GM21447 (cell line): ENCODE results near the gene CAP1.

ENCODE experiments used
- ATAC-seq: cut with Tn5 transposase; IDR thresholded peaks from one replicate; pipeline ENCODE4 v1.9.1; 2021; ENCODE audit not compliant: unreplicated experiment

The CAP1 gene

DNA sequence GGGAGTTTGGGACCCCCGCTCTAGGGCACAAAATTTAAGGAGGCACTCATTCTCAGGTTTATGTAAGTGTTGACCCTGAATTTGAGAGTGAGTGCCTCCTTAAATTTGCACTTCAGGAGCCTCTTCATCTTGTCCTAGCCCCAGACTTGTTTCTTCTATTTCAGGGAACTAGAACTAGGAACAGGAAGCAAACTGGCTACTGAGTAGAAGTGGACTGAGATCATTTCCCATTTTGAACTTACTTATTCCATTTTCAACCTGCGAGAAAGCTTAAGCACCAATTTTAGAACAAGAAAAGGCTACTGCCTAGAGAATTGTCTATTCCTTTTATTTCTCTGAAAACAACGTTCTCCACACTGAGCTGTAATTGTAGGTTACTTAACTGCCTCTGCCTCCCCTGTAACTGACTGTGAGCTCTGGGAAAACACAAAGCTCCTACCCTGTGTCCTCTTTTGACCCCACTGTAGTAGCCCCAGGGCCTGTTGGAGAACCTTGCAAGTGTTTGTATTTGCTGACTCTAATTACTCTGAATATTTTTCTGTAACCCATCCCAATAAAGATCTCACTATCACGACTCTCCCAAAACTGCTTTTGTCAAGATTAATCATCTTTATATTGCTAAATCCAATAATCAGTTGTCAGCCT, 54.1 kb downstream of the CAP1 start:
- ATAC-seq, result no peak

DNA sequence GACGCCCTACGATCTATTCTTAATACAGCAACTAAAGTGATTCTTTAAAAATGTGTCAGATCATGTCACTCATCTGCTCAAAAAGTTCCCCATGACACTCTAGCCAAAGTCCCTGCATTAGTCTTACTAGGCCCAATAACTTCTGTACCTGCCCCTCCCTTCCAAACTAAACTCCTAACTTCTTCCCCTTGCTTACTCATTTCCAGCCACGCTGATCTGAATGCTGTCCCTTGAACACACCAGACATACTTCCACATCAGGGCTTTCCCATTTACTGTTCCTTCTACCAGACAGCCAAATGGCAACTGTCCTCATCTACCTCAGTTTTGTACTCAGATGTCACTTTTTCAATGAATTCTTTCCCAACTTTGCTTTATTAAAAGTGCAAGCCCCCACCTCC, 55.3 kb downstream of the CAP1 start:
- ATAC-seq, result no peak

DNA sequence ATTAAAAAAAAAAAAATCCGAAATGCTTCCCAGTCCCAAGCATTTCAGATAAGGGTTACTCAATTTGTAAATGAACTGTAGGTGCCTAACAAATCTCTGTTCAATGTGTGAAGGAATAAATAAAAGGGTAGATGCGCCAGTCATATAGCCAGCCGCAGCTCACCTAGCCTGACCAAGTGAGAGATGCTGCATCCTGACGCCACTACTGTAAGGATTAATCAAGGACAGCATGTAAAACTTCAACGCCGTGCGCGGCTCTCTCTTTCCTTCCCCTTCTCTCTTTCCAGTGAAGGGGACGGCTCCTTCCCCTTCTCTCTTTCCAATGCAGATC, 56.1 kb downstream of the CAP1 start:
- peak; percentile 30 for ATAC-seq

DNA sequence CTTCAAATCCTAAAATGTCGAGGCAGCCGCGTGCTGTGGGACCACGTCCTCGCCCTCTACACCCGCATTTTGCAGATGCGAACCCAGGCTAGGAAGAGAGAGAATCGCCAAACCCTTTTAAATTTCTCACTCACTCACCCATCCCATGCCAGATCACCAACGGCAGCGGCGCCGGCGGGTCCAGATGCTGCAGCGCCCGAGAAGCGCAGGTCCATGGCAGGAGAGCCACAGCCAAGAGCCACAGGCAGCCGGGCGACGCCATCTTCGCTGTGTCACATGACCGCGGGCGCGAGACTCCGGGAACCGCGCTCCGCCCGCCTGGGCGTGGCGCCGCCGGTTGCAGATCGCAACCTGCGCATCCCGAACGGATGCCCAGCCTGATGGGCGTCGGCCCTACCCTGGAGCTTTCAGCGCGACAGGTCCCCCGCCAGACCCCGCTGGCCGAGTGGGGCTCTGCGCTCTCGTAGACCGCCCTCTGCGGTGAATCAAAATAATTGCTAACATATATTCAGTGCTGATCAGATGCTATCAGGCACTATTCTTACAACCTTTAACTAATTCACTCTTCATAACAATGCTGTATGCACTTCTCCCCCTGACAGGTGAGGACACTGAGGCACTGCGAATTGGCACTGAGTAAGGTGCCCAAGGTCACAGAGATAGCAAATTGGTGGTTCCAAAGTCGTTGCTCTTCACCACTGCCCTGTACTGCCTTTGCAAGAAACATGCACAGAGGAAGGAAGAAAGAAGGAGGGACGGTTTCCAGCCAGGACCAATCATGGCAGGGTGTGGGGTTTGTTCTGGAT, 56.7 kb downstream of the CAP1 start, which contains the start of gene PPT1:
PPT1 (minus strand) TSS at position 276 of the 806 bp plus-strand sequence; CDS start at position 262, 14 bp downstream.
- peak; percentile 86 for ATAC-seq

DNA sequence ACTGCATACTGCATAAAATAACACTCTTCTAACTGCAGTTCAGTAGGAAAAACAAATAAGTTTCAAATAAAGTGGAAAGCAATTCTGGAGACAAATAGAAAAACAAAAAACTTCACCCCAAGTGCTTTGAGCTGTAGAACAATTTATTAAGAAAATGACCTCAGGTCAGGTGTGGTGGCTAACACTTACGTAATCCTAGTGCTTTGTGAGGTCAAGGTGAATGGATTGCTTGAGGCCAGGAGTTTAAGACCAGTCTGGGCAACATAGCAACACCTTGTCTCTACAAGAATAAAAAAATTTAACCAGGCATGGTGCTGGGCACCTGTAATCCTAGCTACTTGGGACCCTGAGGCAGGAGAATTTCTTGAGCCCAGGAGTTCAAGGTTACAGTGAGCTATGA, 61.5 kb downstream of the CAP1 start:
- ATAC-seq, result no peak

DNA sequence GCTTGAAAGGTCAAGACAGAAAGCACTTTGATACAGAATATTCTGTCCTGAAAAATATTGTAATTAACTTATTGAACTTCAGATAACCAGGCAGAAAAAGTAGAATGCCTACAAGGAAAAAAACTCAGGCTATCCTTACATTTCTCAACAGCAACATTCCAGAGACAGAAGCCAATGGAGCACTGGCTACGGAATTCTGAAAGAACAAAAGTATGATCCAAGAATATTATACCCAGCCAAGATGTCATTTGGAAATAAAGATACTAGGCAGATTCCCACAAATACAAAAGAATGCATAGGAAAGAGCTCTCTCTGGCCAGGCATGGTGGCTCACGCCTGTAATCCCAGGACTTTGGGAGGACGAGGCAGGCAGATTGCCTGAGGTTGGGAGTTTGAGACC, 62.4 kb downstream of the CAP1 start:
- no peak for ATAC-seq

DNA sequence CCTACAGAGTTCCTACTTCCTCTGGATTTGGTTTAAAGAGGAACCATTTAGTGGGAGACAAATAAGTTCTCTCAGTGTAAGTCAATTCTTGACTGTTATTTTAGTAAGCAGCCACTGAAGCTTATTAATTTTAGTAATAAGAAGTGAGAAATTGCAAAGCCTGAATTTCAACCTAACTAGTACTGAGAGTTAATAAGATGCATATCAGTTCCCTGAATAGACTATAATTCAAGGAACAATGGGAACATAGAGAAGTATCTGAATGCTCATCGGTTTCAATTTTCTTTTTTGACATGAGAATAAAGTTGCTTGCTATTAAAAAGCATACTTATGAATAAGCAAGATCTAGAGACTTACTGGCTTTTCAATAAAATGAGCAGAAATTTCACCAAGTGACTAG, 64.5 kb downstream of the CAP1 start:
- ATAC-seq, result no peak

DNA sequence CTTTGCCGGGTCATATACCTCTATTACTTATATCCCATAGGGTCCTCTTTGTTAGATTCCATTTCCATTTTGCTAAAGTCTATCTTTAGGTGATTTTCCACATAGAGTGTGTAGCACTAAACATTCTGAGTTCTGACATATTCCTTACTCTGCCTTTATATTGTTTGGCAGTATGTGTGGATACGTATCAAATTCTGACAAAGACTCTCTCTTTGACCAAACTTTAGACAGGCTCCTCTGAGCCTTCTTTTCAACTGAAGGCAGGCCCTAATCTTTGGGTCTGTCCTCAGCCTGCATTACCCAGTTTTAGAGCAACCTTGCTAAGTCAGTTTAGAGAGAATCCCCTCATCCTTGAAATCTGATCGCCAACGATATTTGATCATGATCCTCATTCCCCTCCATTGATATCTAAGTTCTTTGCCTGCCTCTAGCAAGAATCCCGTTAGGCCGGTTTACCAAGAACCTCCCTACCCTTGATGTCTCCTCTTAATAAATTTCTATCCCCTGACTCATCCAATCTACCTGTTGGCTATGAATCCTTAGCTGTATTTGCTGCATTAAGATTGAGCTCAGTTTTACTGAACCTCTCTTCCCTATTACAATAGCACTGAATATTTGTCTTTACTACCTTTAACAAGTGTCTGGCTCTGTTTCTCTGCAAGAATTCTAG, 66.9 kb downstream of the CAP1 start:
- ATAC-seq, result no peak

DNA sequence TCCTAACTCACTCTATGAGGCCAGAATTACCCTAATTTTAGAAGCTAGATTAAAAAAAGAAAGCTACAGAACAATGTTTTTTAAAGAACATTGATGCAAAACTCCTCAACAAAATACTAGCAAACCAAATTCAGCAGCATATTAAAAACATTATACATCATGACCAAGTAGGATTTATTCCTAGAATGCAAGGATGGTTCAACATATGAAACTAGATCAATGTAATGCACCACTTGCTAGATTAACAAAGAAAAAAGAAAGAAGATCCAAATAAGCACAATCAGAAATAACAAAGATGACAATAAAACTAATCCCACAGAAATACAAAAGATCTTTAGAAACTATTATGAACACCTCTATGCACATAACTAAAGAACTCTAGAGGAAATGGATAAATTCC, 69.9 kb downstream of the CAP1 start:
- no peak for ATAC-seq

DNA sequence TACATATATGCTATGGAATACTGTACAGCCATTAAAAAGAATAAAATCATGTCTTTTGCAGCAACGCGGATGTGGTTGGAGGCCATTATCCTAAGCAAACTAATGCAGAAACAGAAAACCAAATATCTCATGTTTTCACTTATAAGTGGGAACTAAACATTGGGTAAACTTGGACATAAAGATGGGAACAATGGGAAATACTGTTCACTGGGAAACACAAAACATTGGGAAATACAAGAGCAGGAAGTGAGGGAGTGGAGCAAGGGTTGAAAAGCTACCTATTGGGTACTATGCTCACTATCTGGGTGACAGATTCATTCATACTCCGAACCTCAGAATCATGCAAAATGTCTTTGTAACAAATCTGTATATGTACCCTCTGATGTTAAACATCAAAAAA, 73.9 kb downstream of the CAP1 start:
- no peak for ATAC-seq

DNA sequence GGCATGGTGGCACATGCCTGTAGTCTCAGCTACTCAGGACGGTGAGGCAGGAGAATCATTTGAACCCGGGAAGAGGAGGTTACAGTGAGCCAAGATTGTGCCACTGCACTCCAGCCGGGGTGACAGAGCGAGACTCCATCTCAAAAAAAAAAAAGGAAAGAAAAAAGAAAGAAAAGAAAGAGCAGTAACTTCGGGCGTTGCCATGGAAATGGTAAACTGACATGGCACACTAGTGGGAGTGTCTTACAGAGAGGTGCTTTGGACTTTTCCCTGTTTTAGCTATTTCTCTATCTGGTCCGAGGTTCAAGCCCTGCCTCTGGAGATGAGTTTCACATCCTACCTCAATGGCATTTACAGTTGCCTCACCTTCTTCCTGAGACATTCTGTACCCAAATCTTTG, 79.6 kb downstream of the CAP1 start:
- no peak for ATAC-seq
